HG03103 (cell line): ENCODE results near the gene BRIP1.
"Not testable (repeated sequence)": the region's sequence is repeated elsewhere in the genome, so short reads cannot be mapped to it uniquely, and the experiment has no call there.

Experiments
- ATAC-seq: cut with Tn5 transposase; IDR thresholded peaks from one replicate; pipeline ENCODE4 v1.9.1; 2021; ENCODE audit warnings: low read depth; ENCODE audit not compliant: unreplicated experiment

BRIP1 gene

GRCh38 chr17:61674609-61675008, 188.7 kb downstream of the BRIP1 start:
- not testable (repeated sequence) for ATAC-seq

GRCh38 chr17:61673019-61673897, 190.1 kb downstream of the BRIP1 start:
- not testable (repeated sequence) for ATAC-seq

- ATAC-seq = no peak
Observed at GRCh38 chr17:61672140-61672539, 191.2 kb downstream of the BRIP1 start.

GRCh38 chr17:61670691-61671090, 192.6 kb downstream of the BRIP1 start:
- ATAC-seq = no peak

GRCh38 chr17:61669522-61669921, 193.8 kb downstream of the BRIP1 start:
- no peak for ATAC-seq

- ATAC-seq = no peak
Observed at GRCh38 chr17:61668486-61668885, 194.8 kb downstream of the BRIP1 start.

- ATAC-seq = not testable (repeated sequence)
Observed at GRCh38 chr17:61666406-61667088, 196.8 kb downstream of the BRIP1 start.

- no peak for ATAC-seq
Observed at GRCh38 chr17:61663310-61663709, 200.0 kb downstream of the BRIP1 start.

GRCh38 chr17:61662741-61663140, 200.6 kb downstream of the BRIP1 start:
- no peak for ATAC-seq

GRCh38 chr17:61662186-61662585, 201.1 kb downstream of the BRIP1 start:
- ATAC-seq = no peak

GRCh38 chr17:61660746-61661485, 202.4 kb downstream of the BRIP1 start:
- no peak for ATAC-seq

GRCh38 chr17:61659437-61659836, 203.9 kb downstream of the BRIP1 start:
- ATAC-seq = no peak

- no peak for ATAC-seq
Observed at GRCh38 chr17:61658183-61658582, 205.1 kb downstream of the BRIP1 start.

- no peak for ATAC-seq
Observed at GRCh38 chr17:61657338-61657737, 206.0 kb downstream of the BRIP1 start.

GRCh38 chr17:61656721-61657217, 206.6 kb downstream of the BRIP1 start:
- ATAC-seq = no peak

GRCh38 chr17:61650749-61651148, 212.6 kb downstream of the BRIP1 start:
- no peak for ATAC-seq

GRCh38 chr17:61648587-61648986, 214.7 kb downstream of the BRIP1 start:
- no peak for ATAC-seq

GRCh38 chr17:61647047-61647446, 216.3 kb downstream of the BRIP1 start:
- ATAC-seq = no peak

GRCh38 chr17:61646482-61646881, 216.8 kb downstream of the BRIP1 start:
- ATAC-seq = no peak

- ATAC-seq = no peak
Observed at GRCh38 chr17:61645920-61646319, 217.4 kb downstream of the BRIP1 start.
